HG03575 (cell line): Measurements from ENCODE around the gene ARVCF.
"Not testable (repeated sequence)": the region's sequence is repeated elsewhere in the genome, so short reads cannot be mapped to it uniquely, and the experiment has no call there.

Source experiments
- ATAC-seq: cut with Tn5 transposase; IDR thresholded peaks from one replicate; pipeline ENCODE4 v1.9.1; 2021; ENCODE audit not compliant: unreplicated experiment, insufficient number of reproducible peaks, low FRiP score; ENCODE audit errors: extremely low read depth

Gene ARVCF

DNA sequence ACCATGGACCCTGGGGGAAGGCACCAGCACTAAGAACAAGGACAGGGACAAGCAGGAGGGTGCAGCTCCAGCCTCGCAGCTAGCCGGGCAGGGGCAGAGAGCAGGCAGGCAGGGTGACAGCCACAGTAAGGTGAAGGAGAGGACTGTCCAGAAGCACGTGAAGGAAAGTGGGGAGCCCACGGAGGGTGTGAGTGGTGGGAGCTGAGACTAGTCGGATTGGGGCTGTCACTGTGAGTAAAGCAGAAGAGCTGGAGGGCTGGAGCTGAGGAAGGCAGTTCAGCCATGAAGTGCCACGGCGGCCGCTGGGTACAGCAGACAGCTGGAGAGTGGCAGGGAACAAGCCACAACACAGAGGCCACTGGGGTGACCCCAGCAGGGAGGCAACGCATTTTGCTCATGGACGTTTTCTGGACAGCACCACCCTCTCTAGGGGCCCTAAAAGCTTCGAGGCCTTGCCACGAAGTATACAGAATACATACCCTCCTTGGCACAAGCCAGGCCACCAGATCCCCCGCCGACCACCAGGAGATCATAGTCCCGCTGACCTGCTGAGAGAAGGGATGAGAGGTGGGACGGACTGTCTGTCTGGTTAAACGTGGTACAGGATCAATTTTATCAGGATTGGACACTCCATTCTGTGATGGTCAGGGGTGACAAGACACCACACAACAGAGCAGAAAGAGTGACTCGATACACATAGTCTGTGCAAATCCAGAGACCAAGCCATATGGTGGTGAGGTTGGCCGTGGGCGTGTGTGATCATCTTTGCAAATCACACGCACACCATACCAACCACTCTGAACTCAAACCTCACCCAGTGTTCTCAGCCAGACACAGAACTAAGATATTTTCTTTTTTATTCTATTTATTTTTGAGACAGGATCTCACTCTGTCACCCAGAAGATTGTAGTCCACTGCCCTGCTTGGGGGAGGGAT, 85.8 kb downstream of the ARVCF start:
- no peak for ATAC-seq

- no peak for ATAC-seq
Measured at GRCh38 chr22:19929586-19930550, 86.8 kb downstream of the ARVCF start.

- ATAC-seq: no peak
Measured at GRCh38 chr22:19928207-19928606, 88.4 kb downstream of the ARVCF start.

DNA sequence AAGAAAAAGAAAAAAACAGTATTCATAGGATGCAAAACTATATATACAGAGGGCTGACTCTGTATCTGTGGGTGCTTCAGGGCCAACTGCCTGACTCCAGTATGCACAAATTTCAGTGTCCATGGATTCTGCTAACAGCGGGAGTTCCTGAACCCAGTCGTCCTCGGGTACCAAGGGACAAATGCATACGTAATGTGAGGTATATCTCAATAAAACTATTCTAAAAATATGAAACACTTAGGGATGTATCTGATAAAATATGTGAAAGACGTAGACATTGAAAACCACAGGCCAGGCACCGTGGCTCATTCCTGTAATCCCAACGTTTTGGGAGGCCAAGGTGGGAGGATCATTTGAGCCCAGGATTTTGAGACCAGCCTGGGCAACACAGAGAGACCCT, 88.9 kb downstream of the ARVCF start:
- no peak for ATAC-seq

DNA sequence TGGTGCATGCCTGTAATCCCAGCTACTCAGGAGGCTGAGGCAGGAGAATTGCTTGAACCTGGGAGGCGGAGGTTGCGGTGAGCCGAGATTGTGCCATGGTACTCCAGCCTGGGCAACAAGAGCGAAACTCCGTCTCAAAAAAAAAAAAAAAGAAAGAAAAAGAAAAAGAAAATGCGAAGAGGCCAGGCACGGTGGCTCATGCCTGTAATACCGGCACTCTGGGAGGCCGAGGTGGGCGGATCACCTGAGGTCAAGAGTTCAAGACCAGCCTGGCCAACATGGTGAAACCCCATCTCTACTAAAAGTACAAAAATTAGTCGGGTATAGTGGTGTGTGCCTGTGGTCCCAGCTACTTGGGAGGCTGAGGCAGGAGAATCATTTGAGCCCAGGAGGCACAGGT, 90.6 kb downstream of the ARVCF start:
- not testable (repeated sequence) for ATAC-seq

DNA sequence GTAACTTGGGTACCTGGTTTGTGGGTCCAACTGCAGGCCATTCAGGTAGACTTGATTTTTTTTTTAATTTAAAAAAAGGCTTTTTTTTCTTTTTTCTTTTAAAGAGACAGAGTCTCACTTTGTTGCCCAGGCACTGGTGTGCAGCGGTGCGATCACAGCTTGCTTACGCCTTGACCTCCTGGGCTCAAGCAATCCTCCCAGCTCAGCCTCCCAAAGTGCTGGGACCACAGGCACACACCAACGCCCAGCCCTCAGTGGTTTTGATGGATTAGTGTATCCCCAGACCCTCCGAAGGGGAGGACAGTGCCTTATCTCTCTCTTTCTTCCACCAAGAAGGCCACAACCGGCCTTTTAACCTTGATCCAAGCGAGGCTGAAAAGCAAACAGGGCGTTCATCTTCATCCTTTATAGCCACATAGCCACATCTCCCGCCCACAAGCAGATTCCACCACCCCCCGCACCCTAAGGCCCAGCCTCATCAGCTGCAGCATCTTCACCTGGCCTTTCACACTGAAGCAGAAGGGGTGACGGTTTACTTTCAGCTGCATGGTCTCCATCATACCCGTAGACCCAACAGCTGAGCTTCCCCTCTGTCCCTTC, 92.6 kb downstream of the ARVCF start:
- ATAC-seq: no peak

DNA sequence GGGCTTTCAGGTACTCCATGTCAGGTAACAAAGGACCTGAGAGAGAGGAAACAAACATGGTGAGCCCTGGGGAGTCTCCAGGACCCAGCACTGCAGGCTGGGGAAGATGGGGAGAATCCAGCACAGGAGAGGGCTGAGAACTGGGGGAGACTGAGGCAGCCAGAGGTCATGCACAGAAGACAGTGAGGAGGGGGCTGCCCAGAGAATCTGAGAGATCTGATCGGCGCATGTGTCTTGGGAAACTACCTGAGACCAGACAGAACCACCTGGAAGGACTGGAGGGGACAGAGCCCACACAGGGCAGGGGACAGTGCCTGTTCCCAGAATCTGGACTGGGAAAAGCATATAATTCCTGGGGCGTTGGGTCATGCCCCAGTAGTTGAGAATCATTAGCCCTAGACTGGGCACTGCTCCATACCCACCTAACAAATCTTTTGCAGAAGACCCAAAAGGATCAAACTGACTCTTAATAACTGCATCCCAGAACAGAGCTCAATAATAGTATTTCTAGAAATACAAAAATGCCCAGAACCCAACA, 95.0 kb downstream of the ARVCF start:
- ATAC-seq: no peak
